A673 (cell line): ENCODE data around the gene PLA2G4F. TPM values are rescaled to one million over a fixed set of nuclear protein-coding genes. Genes with fewer than 3 reads are reported as not detected.

ENCODE experiments used
- BruUV-seq: library from RNA; stranded (reverse); fragments of 400-500 nt; replicated peaks from 2 replicates; lab custom pipeline; 2021; lab: Mats Ljungman, UMichigan
- CTCF ChIA-PET: fragments of 300-600 bp; sonication (Branson Sonifier 250); formaldehyde crosslinking; loops from one replicate; lab custom pipeline; 2022; ENCODE audit warnings: antibody characterized with exemption; lab: Charles Lee
- POLR2A ChIA-PET: fragments of 300-600 bp; sonication (Branson Sonifier 250); formaldehyde crosslinking; loops from one replicate; lab custom pipeline; 2022; ENCODE audit warnings: antibody characterized with exemption; ENCODE audit not compliant: low non-redundant PET; lab: Charles Lee
- DNase-seq: peaks from one replicate; pipeline ENCODE4 v3.0.0-alpha.2; 2015; ENCODE audit warnings: low spot score
- H3K27ac ChIP-seq: fragments of 200-600 bp; sonication (generic); 2 replicates; pipeline ENCODE4 v1.5.1; 2016; ENCODE audit warnings: mixed run types, low read depth, mild to moderate bottlenecking, mixed read lengths, antibody characterized with exemption, low read length; ENCODE audit not compliant: poor library complexity, severe bottlenecking
- H3K27me3 ChIP-seq: fragments of 200-600 bp; sonication (generic); replicated peaks from 2 replicates; pipeline ENCODE4 v1.6.1; 2017; ENCODE audit warnings: mixed run types, low read depth, mild to moderate bottlenecking, mixed read lengths, antibody characterized with exemption, low read length; ENCODE audit not compliant: insufficient read depth, poor library complexity
- H3K36me3 ChIP-seq: fragments of 200-600 bp; sonication (generic); 2 replicates; pipeline ENCODE4 v1.6.1; 2016; ENCODE audit warnings: mixed run types, mild to moderate bottlenecking, mixed read lengths, antibody characterized with exemption, low read length; ENCODE audit not compliant: insufficient read depth, poor library complexity, severe bottlenecking
- H3K4me1 ChIP-seq: fragments of 200-600 bp; sonication (generic); 2 replicates; pipeline ENCODE4 v1.6.1; 2017; ENCODE audit warnings: mixed run types, mild to moderate bottlenecking, mixed read lengths, antibody characterized with exemption, low read length; ENCODE audit not compliant: insufficient read depth, poor library complexity, severe bottlenecking
- H3K4me3 ChIP-seq: fragments of 200-600 bp; sonication (generic); 2 replicates; pipeline ENCODE4 v1.5.1; 2016; ENCODE audit warnings: low read depth, mixed run types, mild to moderate bottlenecking, mixed read lengths, low read length; ENCODE audit not compliant: poor library complexity, severe bottlenecking
- H3K9me3 ChIP-seq: fragments of 200-600 bp; sonication (generic); 2 replicates; pipeline ENCODE4 v1.6.1; 2016; ENCODE audit warnings: mixed run types, low read depth, mild to moderate bottlenecking, mixed read lengths, antibody characterized with exemption, low read length; ENCODE audit not compliant: poor library complexity, severe bottlenecking
- CTCF ChIP-seq: fragments of 300-800, 200-600 bp; sonication (generic); conservative IDR thresholded peaks from 2 replicates; pipeline ENCODE4 v1.5.1; 2017; ENCODE audit warnings: low read depth, mild to moderate bottlenecking, antibody characterized with exemption, low read length, moderate library complexity, mixed read lengths
- EZH2 ChIP-seq: fragments of 200-600 bp; sonication (generic); IDR thresholded peaks from 2 replicates; pipeline ENCODE4 v1.6.1; 2017; ENCODE audit warnings: borderline replicate concordance, low read depth, mild to moderate bottlenecking, mixed read lengths, antibody characterized with exemption, low read length; ENCODE audit not compliant: poor library complexity, severe bottlenecking
- intact Hi-C: fragments of 100-400 bp; cut with micrococcal nuclease; formaldehyde crosslinking; loops from one replicate; pipeline ENCODE4 v1.10.0; 2022; ENCODE audit not compliant: unreplicated experiment
- total RNA-seq: library from RNA; stranded (reverse); gene quantifications from 2 replicates; pipeline ENCODE4 v1.2.3, GENCODE V29; 2021

PLA2G4F gene
- total RNA-seq, 1 experiment from 2014 or later, result not detected

GRCh38 chr15:42134617-42135245 is 21.7 kb downstream of the PLA2G4F start:
- no peak for DNase-seq
- Histone ChIP-seq H3K36me3 (no peaks in the 10 kb centered on the region), H3K27me3 (no peaks in the 10 kb centered on the region), H3K9me3 (no peaks in the 10 kb centered on the region), H3K27ac (no peak overlapping the region), H3K4me3 (no peak overlapping the region), H3K4me1 (peaks cover 18% of the 10 kb centered on the region)
- no TSS peak for BruUV-seq
- POLR2A ChIA-PET, result interaction anchor here (0.6 kb wide), 1 partner anchor 36 kb away, joined by 3 read pairs; no protein-coding TSS in a partner anchor
- CTCF ChIA-PET, result no interaction called here
- TF ChIP-seq EZH2, result no peak
- no peak for TF ChIP-seq CTCF
- intact Hi-C loops, result loop anchor here (5.0 kb wide), 2 partner anchors 52 to 147 kb away; no protein-coding TSS in a partner anchor

GRCh38 chr15:42133886-42134502 is 22.4 kb downstream of the PLA2G4F start:
- Histone ChIP-seq H3K27me3 (no peaks in the 10 kb centered on the region), H3K4me3 (no peak overlapping the region), H3K4me1 (peaks cover 18% of the 10 kb centered on the region), H3K9me3 (no peaks in the 10 kb centered on the region), H3K36me3 (no peaks in the 10 kb centered on the region), H3K27ac (no peak overlapping the region)
- CTCF ChIA-PET, result interaction anchor here (0.6 to 1.4 kb wide), 3 partner anchors 15 to 144 kb away, joined by 3 to 4 read pairs (median 3); no protein-coding TSS in a partner anchor
- DNase-seq, result peak; percentile 65
- no TSS peak for BruUV-seq
- POLR2A ChIA-PET, result interaction anchor here (0.6 kb wide), 1 partner anchor 37 kb away, joined by 3 read pairs; no protein-coding TSS in a partner anchor
- peak; percentile 87 for TF ChIP-seq CTCF
- no peak for TF ChIP-seq EZH2
- intact Hi-C loops, result loop anchor here (5.0 kb wide), 2 partner anchors 52 to 147 kb away; no protein-coding TSS in a partner anchor

GRCh38 chr15:42133356-42133755 is 23.1 kb downstream of the PLA2G4F start:
- H3K9me3 ChIP-seq, result no peaks in the 10 kb centered on the region
- peaks cover 18% of the 10 kb centered on the region for H3K4me1 ChIP-seq
- BruUV-seq, result no TSS peak
- no peak for TF ChIP-seq CTCF
- no peak for DNase-seq
- CTCF ChIA-PET, result interaction anchor here (0.6 to 1.4 kb wide), 3 partner anchors 14 to 144 kb away, joined by 3 to 4 read pairs (median 3); no protein-coding TSS in a partner anchor
- H3K36me3 ChIP-seq, result no peaks in the 10 kb centered on the region
- intact Hi-C loops, result loop anchor here (5.0 kb wide), 2 partner anchors 51 to 146 kb away; no protein-coding TSS in a partner anchor
- H3K27me3 ChIP-seq, result no peaks in the 10 kb centered on the region
- no peak overlapping the region for H3K27ac ChIP-seq
- no peak overlapping the region for H3K4me3 ChIP-seq
- POLR2A ChIA-PET, result no interaction called here
